22Rv1 (cell line): Measurements from ENCODE around the gene KRT32.

Source experiments
- H3K27ac ChIP-seq: fragments of 450-650 bp; 2 replicates; pipeline ENCODE4 v1.5.1; 2017
- ZFX ChIP-seq: fragments of 450-650 bp; IDR thresholded peaks from 2 replicates; pipeline ENCODE4 v1.6.1; 2017; ENCODE audit warnings: antibody characterized with exemption, borderline replicate concordance
- TF ChIP-seq, protein P1 (sequence below): fragments of 450-650 bp; IDR thresholded peaks from 2 replicates; pipeline ENCODE4 v1.5.1; 2017; ENCODE audit warnings: mild to moderate bottlenecking

The KRT32 gene

DNA sequence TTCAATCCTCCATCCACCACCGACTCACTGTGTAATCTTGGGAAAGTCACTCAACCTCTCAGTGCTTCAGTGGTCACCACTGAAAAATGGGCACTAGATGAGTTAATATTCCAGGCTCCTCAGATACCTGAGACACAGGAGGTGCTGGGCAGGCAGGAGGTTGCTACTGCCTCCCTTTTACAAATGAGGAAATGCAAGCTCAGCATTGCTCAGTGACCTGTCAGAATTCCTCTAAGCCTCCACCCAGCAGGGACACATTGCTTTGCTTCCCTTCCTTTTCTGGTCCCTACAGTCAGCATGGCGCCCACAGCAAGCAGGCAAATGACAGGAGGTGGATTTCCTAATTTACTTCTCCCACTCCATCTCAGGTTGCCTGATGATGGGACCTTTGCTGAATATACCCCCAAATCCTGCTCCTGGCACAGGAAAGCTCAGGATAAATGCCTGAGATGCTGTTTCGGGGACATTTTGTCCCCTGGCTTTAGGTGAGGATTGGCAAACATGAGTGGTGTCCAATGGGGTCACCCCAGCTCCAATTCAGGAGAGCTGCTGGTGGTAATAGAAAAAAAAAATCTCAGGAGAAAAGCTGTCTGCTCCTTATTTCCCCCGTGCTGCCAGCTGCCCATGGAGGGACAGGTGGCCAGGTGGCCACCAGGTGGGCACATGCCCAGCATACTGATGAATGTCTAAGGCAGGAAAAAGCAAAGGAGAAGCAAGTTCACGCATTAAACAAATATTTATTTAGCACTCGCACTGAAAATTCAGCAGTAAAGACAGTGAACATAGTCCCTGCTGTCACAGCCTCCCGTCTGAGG lies 43.3 kb upstream of the KRT32 start:
- TF ChIP-seq, protein P1, sequence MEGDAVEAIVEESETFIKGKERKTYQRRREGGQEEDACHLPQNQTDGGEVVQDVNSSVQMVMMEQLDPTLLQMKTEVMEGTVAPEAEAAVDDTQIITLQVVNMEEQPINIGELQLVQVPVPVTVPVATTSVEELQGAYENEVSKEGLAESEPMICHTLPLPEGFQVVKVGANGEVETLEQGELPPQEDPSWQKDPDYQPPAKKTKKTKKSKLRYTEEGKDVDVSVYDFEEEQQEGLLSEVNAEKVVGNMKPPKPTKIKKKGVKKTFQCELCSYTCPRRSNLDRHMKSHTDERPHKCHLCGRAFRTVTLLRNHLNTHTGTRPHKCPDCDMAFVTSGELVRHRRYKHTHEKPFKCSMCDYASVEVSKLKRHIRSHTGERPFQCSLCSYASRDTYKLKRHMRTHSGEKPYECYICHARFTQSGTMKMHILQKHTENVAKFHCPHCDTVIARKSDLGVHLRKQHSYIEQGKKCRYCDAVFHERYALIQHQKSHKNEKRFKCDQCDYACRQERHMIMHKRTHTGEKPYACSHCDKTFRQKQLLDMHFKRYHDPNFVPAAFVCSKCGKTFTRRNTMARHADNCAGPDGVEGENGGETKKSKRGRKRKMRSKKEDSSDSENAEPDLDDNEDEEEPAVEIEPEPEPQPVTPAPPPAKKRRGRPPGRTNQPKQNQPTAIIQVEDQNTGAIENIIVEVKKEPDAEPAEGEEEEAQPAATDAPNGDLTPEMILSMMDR, result no peak
- no peak for TF ChIP-seq ZFX
- no peak overlapping the region for H3K27ac ChIP-seq

DNA sequence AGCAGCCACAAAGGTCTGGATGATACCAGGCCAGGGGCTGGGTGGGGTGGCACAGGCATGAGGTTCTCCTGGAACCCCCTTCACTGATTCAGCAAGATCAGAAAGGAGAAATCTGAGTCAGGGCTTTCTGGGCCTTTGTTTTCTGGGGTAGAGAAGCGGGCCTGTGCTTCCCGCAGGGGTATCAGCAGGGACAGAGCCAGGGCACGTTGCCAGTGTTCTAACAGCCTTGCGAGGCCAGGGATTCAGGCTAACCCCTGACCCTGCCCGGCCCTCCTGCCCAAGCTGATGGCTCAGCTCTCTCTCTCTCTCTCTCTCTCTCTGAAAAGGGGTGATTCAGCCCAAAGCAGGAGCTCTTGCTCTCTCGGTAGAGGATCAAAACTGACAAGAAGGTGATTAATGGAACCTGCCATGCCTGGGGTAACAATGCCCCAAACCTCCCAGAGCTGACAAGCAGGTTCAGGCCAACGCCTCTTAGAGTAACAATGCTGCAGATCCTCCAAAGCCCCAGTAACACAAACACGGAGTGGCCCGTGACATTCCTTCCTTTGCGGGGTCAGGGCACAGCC lies 40.2 kb upstream of the KRT32 start:
- no peak overlapping the region for H3K27ac ChIP-seq
- TF ChIP-seq ZFX, result no peak
- TF ChIP-seq, protein P1, result no peak

DNA sequence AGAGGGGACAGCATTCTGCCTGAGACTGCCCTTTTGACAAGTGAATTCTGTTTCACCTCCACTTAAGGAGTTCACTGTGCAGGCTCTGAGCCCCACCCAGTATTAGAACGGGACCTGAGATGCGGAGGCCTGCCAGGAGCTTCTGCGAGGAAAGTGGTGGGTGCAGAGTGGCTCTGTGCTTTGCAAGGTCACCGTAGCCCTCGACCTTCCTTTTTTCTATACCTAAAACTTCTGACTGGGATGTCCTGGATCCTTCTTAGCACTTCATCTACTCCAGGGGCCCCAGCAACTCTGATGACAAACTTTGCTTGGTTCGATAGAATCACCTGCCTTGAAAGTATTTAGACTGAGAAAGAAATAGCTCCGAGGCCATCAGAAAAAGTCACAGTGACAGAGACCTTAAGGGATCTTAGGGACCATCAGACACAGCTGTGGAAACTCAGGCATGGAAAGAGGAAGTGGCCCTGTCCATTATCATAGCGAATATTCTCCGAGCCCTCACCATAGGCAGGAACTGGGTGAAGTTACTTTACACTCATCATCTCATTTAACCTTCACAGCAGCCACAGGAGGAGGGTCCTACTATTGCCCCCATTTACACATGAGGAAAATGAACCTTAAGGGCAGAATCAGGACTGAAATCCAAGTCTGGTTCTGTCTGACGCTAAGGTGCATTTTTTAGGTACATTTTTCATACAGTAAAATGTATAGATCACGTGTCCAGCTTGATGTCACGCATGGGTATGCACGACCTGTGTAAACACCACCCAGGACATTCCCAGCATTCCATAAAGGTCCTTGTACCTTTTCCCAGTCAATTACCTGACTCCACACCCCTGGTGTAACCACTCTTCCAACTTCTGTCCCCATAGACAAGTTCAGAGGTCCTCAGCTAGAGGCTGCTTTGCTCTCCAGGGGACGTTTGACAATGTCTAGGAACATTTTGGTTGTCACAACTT lies 38.9 kb upstream of the KRT32 start:
- no peak overlapping the region for H3K27ac ChIP-seq
- TF ChIP-seq ZFX, result no peak
- TF ChIP-seq, protein P1, result no peak

DNA sequence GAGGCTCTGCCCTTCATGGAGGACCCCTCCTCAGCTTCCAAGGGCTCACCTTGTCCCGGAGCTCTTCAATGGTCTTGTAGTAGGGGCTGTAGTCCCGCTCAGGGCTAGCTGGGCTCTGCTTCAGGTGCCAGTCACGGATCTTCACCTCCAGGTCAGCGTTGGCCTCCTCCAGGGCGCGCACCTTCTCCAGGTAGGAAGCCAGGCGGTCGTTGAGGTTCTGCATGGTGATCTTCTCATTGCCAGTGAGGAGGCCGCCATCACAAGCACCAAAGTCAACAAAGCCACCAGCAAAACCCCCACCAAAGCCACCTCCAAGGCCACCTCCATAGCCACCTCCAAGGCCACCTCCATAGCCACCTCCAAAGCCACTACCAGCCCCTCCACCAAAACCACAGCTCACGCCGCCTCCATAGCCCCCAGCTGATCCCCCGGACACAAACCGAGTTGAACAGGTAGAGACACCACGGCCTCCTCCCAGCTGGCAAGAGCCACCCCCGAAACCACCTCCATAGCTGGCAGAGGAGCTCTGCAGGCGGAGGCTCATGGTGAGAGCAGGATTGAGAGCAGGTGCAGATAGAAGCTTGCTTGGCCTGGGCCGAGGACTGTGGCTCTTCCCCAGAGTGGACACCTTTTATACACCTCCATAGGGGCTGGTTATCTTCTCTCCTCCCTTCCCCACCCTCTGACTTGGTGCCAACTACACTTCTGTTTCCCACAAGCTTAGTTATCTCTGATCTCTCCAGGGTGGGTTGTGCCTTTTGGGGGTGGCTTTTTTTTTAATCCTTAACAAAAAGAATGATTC lies 38.0 kb upstream of the KRT32 start, which contains the start of gene KRT13:
TSS of gene KRT13 (minus strand) at position 606 of the 802 bp plus-strand sequence. CDS start at position 544, 62 bp downstream.
- TF ChIP-seq, protein P1, result no peak
- no peak for TF ChIP-seq ZFX

DNA sequence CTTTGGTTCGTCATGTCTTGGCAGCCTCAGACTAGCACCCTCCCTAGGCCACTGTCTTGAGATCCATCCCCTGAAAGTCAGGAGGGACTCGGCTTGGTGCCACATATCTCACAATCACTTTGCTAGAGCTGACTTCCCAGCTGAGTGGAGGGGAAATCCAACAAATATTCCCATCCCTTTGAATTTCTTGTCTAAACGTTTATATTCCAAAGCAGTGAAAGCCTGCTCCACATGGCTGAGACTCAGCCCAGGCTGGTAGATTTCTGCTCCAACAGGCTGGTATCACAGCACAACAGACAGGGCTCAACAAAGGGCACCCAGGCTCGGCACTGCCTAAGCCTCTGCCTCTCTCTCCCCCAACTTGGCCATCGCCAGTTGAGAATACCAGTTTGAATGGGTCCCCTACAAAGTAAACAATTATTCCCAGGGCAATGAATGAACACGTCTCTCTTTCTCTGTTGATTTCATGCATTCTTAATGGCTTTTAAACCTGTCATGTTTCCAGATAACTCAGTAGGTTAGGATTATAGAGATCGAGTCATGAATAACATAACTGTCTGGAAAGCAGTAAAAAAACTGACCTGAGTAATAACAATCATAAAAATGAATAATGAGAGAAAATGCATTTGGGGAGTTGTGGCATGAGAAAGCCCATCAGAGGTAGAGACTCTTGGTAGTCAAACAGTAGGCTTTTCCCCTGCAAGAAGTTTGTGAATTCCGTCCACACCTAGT lies 37.2 kb upstream of the KRT32 start:
- TF ChIP-seq, protein P1, result no peak
- TF ChIP-seq ZFX, result no peak
- H3K27ac ChIP-seq, result no peak overlapping the region

More for the DNA sequence above, 38.0 kb upstream of the KRT32 start, which contains the start of gene KRT13:
- H3K27ac ChIP-seq, result no peak within 1 kb of the TSS

DNA sequence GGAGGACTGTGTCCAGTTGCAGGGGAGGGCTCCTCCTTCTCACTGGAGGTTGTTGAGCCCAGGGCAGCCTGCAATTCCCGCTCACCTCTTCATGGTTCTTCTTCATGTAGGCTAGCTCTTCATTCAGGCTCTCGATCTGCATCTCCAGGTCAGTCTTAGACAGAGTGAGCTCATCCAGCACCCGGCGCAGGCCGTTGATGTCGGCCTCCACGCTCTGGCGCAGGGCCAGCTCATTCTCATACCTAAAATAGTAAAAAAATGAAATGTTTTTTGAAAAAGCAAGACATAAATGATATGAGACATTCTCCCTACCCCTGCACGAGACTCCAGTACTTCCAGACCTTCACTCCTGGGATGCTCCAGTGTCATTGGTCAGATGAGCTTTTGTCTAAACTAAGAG lies 36.0 kb upstream of the KRT32 start:
- no peak overlapping the region for H3K27ac ChIP-seq
- TF ChIP-seq ZFX, result no peak
- TF ChIP-seq, protein P1, result no peak
